Skin epidermis (tissue), 12 donors: ENCODE measurements around the gene CAVIN1.
"Not testable (repeated sequence)": the region's sequence is repeated elsewhere in the genome, so short reads cannot be mapped to it uniquely, and the experiment has no call there.

Source experiments
- H3K27ac ChIP-seq, 21 experiments: fragments of 200-600 bp; sonication (generic) in 11 of 21; one replicate each; pipeline ENCODE4 v1.5.0; 2020; ENCODE audit warnings: mild to moderate bottlenecking in 3 of 21, inconsistent platforms in 2 of 21, moderate library complexity in 2 of 21
- H3K4me3 ChIP-seq, 7 experiments: fragments of 200-600 bp; sonication (generic) in 2 of 7; one replicate each; pipeline ENCODE4 v1.5.0; 2020; ENCODE audit warnings: inconsistent platforms in 2 of 7, mild to moderate bottlenecking in 2 of 7, moderate library complexity in 1 of 7

Gene CAVIN1

GRCh38 chr17:42409523-42410318 is 13.3 kb downstream of the CAVIN1 start:
- Histone ChIP-seq H3K27ac (peak overlapping the region in 19 of 21 experiments; percentile 42 to 87 (median 77)), H3K4me3 (no peak overlapping the region)

DNA sequence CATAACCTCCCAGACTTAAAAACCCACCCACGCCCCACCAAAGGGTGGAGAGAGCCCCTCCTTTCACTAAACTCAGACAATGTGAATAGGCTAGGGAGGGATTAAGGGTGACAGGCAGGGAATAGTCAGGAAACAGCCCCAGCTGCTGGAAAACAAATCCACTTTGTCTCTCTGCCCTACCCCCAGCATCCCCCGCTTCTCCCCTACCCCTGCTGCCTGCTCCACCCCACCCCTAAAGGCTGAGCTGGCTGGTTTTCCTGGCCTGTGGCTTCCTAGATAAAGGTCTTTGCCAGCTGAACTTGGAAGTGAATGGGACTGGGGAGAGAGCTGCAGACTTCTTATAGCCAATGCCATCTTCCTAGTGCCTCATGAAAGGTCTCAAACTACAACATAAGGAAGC is 15.0 kb downstream of the CAVIN1 start:
- H3K4me3 ChIP-seq, result no peak overlapping the region
- H3K27ac ChIP-seq, result peak overlapping the region in 18 of 21 experiments; percentile 0 to 87 (median 69)

DNA sequence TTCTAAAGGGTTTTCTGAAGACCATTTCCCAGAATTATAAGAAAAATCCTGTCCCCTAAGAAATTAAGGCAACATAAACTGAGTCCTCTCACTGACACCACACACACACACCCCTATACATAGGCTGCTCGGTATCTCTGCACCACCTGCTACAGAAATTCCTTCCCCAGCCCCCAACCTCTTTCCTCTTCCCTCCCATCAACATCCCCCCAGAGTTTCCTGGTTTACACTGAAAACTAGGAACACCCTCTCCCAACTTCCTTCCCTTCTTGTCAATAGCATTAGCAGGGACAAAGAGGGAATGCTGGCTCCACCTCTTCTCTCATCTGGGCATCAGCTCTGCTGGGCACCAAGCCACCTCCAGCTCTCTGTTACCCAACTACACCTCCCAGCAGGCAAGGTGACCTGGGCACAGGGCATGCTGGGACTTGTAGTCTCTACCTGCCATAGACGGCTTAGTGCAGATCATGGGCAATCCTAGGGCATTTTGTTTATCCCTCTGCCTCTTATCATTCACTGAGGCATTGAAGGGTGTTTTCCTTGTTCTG is 15.7 kb downstream of the CAVIN1 start:
- peak overlapping the region in 18 of 21 experiments; percentile 31 to 87 (median 69) for H3K27ac ChIP-seq

DNA sequence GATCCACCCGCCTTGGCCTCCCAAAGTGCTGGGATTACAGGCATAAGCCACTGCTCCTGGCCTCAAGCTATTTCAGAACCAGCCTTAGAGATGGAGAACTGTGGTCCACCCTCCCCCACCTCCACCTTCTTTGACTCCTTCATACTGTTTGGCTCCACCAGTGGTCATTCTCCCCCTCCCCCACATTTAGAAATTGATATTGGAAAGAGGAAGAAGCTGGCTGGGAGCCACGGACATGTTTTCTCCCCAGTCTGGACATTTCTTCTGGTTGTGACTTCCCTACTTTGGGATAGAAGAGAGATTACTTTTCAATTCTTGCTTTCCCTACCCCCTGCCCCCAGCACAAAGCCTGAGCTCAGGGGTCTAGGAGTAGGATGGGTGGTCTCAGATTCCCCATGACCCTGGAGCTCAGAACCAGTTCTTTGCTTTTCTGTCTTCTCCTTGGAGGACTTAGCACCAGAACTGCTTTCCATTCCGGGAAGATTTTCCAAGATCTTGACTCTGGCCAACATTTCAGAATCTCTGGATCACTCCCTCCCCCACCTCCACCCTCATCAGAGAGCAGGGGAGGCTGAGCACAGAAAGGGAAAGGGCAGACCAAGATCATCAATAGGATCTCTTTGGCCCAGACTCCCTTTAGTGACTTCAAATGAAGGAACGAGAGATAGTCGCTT is 16.3 kb downstream of the CAVIN1 start:
- Histone ChIP-seq H3K4me3 (no peak overlapping the region), H3K27ac (peak overlapping the region in 18 of 21 experiments; percentile 8 to 87 (median 69))

More for the DNA sequence above, 15.7 kb downstream of the CAVIN1 start:
- H3K4me3 ChIP-seq, result no peak overlapping the region

DNA sequence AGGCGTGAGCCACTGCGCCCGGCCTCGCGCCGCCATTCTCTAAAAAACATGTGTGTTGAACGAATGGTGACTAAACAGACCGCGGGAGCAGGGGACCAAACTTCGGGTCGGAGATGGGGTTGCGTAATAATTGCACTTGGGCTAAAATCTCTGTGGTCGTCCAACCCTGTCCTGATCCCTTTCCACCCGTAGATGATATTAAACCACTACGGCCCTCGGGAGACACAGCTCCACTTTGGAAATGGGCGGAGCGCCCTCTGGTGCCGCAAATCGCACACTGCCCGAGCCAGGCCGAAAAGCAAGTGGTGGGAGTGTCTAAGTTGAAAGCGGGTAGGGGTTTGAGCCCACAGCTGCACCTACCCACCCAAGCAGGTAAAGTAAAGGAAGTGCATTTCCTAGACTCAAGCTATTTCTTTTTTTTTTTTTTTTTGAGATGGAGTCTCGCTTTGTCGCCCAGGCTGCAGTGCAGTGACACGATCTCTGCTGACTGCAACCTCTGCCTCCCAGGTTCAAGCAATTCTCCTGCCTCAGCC is 17.0 kb downstream of the CAVIN1 start:
- H3K4me3 ChIP-seq, result no peak overlapping the region
- H3K27ac ChIP-seq, result peak overlapping the region in 12 of 21 experiments; percentile 8 to 87 (median 72)

DNA sequence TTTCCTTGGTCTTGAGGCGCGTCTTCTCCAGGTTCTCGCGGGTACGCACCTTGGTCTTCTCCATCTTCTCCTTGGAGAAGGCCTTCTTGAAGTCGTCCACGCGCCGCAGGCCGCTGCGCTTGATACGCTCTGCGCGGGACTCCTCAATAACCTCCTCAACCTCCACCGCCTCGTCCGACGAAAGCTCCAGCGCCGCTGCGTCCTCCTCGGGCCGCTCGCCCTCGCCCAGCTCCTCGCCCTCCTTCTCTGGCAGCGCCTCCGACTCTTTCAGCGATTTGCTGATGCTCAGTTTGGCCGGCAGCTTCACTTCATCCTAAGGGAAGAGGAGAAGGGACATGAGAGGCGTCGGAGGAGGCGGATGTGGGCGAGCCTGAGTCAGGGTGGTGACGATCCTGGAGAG is 18.0 kb downstream of the CAVIN1 start:
- Histone ChIP-seq H3K4me3 (no peak overlapping the region), H3K27ac (peak overlapping the region in 3 of 21 experiments; percentile 1 to 9 (median 6))

DNA sequence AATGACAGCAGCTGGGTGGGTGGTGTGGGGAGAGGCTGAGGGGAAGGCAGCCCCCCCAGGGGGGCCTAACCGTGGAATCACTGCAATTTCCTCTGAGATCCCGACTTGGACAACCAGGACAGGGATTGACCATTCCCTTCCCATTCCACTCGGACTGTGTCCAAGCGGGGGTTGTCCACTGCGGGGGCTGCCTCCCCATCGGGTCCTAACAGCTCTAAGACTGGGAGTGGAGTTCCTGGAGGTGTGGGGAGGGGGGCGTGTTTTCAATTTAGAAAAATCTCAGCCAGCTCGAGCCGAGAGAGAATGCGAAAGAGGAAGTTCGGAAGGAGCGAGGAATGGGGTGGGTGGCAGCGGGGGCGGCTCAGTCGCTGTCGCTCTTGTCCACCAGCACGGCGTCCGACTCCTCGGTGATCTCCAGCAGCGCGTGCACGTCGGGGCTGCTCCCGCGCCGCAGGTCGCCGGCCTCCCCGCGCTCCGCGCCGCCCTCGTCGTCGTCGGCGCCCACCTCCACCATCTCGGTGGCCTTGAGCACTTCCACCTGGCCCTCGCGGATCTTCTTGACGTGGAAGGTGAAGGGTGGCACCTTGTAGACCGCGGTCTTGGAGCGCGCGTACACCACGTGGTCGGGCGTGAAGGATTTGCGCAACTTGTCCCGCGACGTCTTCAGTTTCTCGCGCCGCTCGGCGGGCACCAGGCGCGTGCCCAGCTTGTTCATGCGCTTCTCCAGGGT is 18.6 kb downstream of the CAVIN1 start:
- Histone ChIP-seq H3K4me3 (no peak overlapping the region), H3K27ac (peak overlapping the region in 6 of 21 experiments; percentile 5 to 59 (median 18))

- no peak overlapping the region for H3K4me3 ChIP-seq
- H3K27ac ChIP-seq, result peak overlapping the region in 8 of 21 experiments; percentile 32 to 71 (median 51)
Measured at GRCh38 chr17:42403150-42403549, 19.9 kb downstream of the CAVIN1 start.

GRCh38 chr17:42402117-42402516 is 20.9 kb downstream of the CAVIN1 start:
- H3K27ac ChIP-seq, result peak overlapping the region in 8 of 21 experiments; percentile 32 to 71 (median 51)
- H3K4me3 ChIP-seq, result no peak overlapping the region

GRCh38 chr17:42400844-42401375 is 22.1 kb downstream of the CAVIN1 start:
- H3K27ac ChIP-seq, result peak overlapping the region in 2 of 21 experiments; percentile 26 to 45
- H3K4me3 ChIP-seq, result not testable (repeated sequence)

DNA sequence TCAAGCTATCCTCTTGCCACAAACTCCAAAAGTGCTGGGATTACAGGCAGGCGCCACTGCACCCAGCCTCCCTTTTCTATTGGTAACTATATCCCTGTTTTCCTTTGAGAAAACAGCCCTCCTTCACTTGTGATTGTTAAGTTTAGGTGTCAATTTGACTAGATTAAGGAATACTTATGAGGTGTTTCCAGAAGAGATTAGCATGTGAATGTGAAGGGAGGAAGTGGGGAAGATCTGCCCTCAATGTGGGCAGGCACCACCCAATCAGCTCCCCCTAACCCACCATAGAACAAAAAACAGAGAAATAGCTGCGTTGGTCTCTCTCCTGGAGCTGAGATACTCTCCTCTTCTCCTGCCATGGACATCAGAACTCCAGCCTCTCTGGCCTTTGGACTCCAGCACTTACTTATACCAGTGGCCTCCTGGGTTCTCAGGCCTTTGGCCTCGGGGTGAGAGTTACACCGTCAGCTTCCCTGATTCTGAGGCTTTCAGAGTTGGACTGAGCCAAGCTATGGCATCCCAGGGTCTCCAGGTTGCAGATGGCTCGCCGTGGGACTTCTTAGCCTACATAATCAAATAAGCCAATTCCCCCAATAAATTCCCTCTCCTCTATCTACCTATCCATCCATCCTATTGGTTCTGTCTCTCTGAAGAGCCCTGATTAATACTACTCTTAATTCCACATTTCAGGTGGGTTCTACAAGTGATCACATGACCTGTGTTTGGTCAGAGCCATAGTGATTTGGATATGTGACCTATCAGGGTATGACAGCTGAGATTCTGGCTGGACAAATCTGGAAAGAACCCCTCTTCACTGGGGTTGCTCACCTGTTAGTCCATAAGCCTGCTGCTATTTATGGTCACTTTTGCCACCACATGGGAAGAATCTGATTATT is 22.9 kb downstream of the CAVIN1 start:
- Histone ChIP-seq H3K4me3 (no peak overlapping the region), H3K27ac (peak overlapping the region in 4 of 21 experiments; percentile 21 to 45 (median 28))

GRCh38 chr17:42399121-42399520 is 23.9 kb downstream of the CAVIN1 start:
- H3K27ac ChIP-seq, result peak overlapping the region in 6 of 21 experiments; percentile 4 to 53 (median 26)

GRCh38 chr17:42395601-42396000 is 27.5 kb downstream of the CAVIN1 start:
- not testable (repeated sequence) for H3K4me3 ChIP-seq

More at GRCh38 chr17:42399121-42399520, 23.9 kb downstream of the CAVIN1 start:
- no peak overlapping the region for H3K4me3 ChIP-seq

DNA sequence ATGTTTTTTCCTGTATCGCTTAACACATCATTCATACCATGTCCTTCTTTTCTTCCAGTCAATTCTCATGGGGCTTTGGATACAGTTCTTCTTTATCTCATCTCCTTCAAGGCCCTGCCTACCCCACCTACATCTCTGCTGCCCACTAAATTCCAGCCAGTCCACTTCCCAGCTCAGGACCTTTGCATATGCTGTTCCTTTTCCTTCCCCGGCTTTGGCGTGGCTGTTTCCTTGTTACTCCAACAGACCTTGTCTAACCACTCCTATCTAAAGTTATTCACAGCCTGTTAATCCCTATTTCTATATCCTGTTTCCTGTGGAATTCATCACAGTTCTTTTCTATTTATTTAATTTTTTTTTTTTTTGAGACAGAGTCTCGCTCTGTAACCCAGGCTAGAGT is 28.2 kb downstream of the CAVIN1 start:
- Histone ChIP-seq H3K4me3 (no peak overlapping the region), H3K27ac (no peak overlapping the region)

More at GRCh38 chr17:42395601-42396000, 27.5 kb downstream of the CAVIN1 start:
- H3K27ac ChIP-seq, result not testable (repeated sequence)

DNA sequence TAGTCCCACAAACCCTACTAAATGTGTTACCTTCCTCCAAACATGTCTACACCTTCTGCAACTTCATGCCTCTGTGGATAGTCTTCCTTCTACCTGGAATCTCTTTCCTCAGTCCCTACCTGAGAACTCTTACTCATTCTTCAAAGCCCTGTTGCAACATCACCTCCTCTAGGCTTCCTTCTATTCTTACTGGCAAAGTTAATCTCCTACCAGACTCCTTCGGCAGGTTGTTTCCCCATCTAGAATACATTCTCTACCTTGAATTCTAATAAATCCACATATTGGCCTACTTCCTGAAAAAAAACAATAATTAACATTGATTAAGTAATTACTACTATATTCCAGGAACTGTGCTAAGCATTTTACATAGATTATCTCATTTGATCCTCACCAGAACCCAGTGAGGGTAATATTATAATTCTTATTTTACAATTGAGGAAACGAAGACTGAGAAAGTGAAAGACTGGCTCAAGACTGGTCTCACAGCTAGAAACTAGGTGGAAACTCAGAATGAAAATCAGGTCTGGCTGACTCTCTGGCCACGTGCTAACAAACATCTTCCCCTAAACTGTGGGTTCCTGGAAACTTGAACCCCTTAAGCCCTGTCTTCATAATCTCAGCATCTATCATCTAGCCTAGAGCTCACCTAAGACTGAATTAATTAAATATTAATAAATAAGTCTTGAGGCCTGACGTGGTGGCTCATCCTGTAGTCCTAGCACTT is 30.2 kb downstream of the CAVIN1 start:
- Histone ChIP-seq H3K27ac (no peak overlapping the region), H3K4me3 (no peak overlapping the region)

GRCh38 chr17:42391439-42391838 is 31.6 kb downstream of the CAVIN1 start:
- H3K4me3 ChIP-seq, H3K27ac ChIP-seq: not testable (repeated sequence)

GRCh38 chr17:42389899-42390298 is 33.2 kb downstream of the CAVIN1 start:
- Histone ChIP-seq H3K27ac (peak overlapping the region in 15 of 21 experiments; percentile 3 to 100 (median 99)), H3K4me3 (no peak overlapping the region)

DNA sequence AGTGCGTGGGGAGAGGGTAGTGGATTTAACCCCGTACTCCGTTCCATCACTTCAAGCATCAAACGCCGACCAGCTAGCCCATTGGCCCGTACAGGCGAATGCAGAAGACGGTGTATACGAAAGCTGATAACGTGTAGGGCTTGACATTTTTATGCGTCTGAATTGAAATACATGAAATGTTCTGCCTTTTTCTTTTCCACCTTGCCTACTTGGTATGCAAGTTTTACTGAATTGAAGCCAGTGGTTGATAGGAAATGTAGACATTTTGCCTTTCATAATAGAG is 34.0 kb downstream of the CAVIN1 start:
- peak overlapping the region; percentile 33 to 100 (median 99) for H3K27ac ChIP-seq
- H3K4me3 ChIP-seq, result peak overlapping the region; percentile 28 to 100 (median 61)
